Subcutaneous abdominal adipose tissue (tissue), 5 donors: ENCODE data around the gene GRIN3A.

Experiments used
- H3K27ac ChIP-seq: one replicate; pipeline ENCODE4 v1.7.0; 2013; ENCODE audit warnings: low read depth, mild to moderate bottlenecking, inconsistent platforms, low read length, moderate library complexity
- H3K27me3 ChIP-seq, 5 donors: one replicate each; pipeline ENCODE4 v1.7.0; 2013; ENCODE audit warnings: low read length in 5 of 5, inconsistent platforms in 1 of 5; ENCODE audit not compliant: control insufficient read depth in 5 of 5, insufficient read depth in 4 of 5
- H3K36me3 ChIP-seq, 5 donors: one replicate each; pipeline ENCODE4 v1.7.0; 2013; ENCODE audit warnings: low read length in 5 of 5; ENCODE audit not compliant: control insufficient read depth in 5 of 5, insufficient read depth in 5 of 5
- H3K4me1 ChIP-seq, 5 donors: one replicate each; pipeline ENCODE4 v1.7.0; 2013; ENCODE audit warnings: low read length in 5 of 5, mild to moderate bottlenecking in 3 of 5, moderate library complexity in 1 of 5; ENCODE audit not compliant: control insufficient read depth in 5 of 5, insufficient read depth in 5 of 5
- H3K4me3 ChIP-seq, 5 donors: one replicate each; pipeline ENCODE4 v1.7.0; 2013; ENCODE audit warnings: low read length in 5 of 5, low read depth in 1 of 5
- H3K9ac ChIP-seq, 5 donors: one replicate each; pipeline ENCODE4 v1.7.0; 2013; ENCODE audit warnings: low read length in 5 of 5, mild to moderate bottlenecking in 4 of 5, moderate library complexity in 3 of 5
- H3K9me3 ChIP-seq, 5 donors: one replicate each; pipeline ENCODE4 v1.7.0; 2013; ENCODE audit warnings: low read length in 5 of 5; ENCODE audit not compliant: control insufficient read depth in 5 of 5
- donor health status: healthy.
- donor health status: healthy.
- donor health status: healthy.
- donor health status: healthy.
- donor health status: healthy.

The GRIN3A gene

GRCh38 chr9:101639311-101639710 lies 99.1 kb downstream of the GRIN3A start:
- Histone ChIP-seq H3K4me1 (no peaks in the 10 kb centered on the region), H3K9me3 (peaks cover 3 to 9% (median 5%) of the 10 kb centered on the region in 5 donors), H3K9ac (no peak overlapping the region), H3K4me3 (no peak overlapping the region), H3K36me3 (no peaks in the 10 kb centered on the region), H3K27ac (no peak overlapping the region), H3K27me3 (no peaks in the 10 kb centered on the region)

DNA sequence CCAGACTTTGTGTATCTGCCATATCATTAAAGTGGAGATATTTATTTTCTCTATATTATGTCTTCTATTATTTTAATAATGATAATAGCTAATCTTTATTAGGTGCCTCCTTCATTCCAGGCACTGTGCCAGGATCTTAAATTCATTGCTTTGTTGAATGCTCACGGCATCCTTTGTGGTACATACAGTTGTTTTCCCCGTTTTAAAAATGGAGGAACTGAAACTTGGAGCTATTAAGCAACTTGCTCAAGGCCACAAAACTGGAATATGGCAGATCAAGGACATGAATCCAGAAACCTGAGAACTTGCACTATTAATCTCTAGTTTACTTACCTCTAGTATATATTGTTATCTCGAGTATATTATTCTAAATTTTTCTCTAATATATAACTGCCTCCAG lies 102.2 kb downstream of the GRIN3A start:
- H3K27ac ChIP-seq = no peak overlapping the region
- H3K9me3 ChIP-seq = no peaks in the 10 kb centered on the region
- H3K4me1 ChIP-seq = no peaks in the 10 kb centered on the region
- H3K27me3 ChIP-seq = no peaks in the 10 kb centered on the region
- H3K4me3 ChIP-seq = no peak overlapping the region
- no peak overlapping the region for H3K9ac ChIP-seq
- no peaks in the 10 kb centered on the region for H3K36me3 ChIP-seq

DNA sequence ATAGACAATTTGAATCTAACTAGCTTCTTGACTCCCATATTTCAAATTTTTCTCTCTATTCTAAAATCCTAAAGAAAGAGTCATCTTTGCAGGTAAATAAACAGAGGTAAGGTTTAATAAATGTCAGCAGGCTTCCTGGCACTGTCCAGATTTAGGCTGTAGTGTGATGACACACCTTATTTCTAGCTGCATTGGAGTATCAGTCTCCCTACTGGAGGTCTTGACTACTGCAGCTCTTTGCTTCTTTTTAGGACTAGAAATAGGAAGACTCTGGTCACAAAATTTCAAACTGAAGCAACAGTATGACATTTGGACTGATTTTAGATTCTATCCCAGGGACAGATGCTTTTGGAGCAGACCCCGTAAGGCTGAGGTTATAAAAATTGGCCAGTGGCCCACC lies 103.0 kb downstream of the GRIN3A start:
- H3K27ac ChIP-seq = no peak overlapping the region
- no peaks in the 10 kb centered on the region for H3K4me1 ChIP-seq
- no peaks in the 10 kb centered on the region for H3K36me3 ChIP-seq
- H3K9me3 ChIP-seq = no peaks in the 10 kb centered on the region
- no peak overlapping the region for H3K4me3 ChIP-seq
- no peak overlapping the region for H3K9ac ChIP-seq
- H3K27me3 ChIP-seq = no peaks in the 10 kb centered on the region

DNA sequence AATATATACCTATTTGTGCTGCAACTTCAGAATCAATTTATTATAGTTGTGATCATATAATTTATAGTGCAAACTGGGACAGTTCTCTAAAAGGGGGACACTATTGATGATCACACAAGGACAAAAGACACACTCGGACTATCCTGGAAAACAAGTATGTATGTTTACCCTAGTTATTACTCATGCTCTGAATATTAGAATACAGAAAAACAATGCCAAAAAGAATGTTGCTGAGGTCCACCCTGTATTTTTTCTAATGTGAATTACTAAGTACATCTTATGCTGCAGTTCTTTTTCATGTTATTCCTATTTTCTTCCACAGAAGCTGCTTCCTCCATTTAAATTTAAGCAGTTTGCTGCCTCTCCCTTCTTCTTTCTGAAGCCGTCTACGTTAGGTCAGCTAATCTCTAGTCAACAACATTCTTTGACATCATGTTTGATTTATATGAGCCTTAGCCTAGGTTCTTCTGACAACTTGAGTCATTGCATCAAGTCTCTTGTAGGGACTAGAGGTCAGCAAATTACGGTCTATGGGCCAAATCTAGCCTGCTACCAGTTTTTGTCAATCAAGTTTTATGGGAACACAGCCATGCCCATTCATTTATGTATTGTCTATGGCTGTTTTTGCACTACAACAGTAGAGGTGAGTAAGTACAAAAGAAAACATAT lies 103.6 kb downstream of the GRIN3A start:
- Histone ChIP-seq H3K27me3 (no peaks in the 10 kb centered on the region), H3K4me1 (no peaks in the 10 kb centered on the region), H3K36me3 (no peaks in the 10 kb centered on the region), H3K27ac (no peak overlapping the region), H3K9ac (no peak overlapping the region), H3K4me3 (no peak overlapping the region), H3K9me3 (no peaks in the 10 kb centered on the region)

GRCh38 chr9:101632611-101633010 lies 105.8 kb downstream of the GRIN3A start:
- no peaks in the 10 kb centered on the region for H3K9me3 ChIP-seq
- H3K9ac ChIP-seq = no peak overlapping the region
- no peaks in the 10 kb centered on the region for H3K4me1 ChIP-seq
- no peak overlapping the region for H3K4me3 ChIP-seq
- H3K27me3 ChIP-seq = no peaks in the 10 kb centered on the region
- no peaks in the 10 kb centered on the region for H3K36me3 ChIP-seq
- no peak overlapping the region for H3K27ac ChIP-seq

GRCh38 chr9:101631892-101632291 lies 106.6 kb downstream of the GRIN3A start:
- H3K4me3 ChIP-seq = no peak overlapping the region
- H3K36me3 ChIP-seq = no peaks in the 10 kb centered on the region
- no peaks in the 10 kb centered on the region for H3K4me1 ChIP-seq
- no peak overlapping the region for H3K27ac ChIP-seq
- no peaks in the 10 kb centered on the region for H3K9me3 ChIP-seq
- no peak overlapping the region for H3K9ac ChIP-seq
- no peaks in the 10 kb centered on the region for H3K27me3 ChIP-seq

- H3K36me3 ChIP-seq = no peaks in the 10 kb centered on the region
- H3K27ac ChIP-seq = no peak overlapping the region
- no peaks in the 10 kb centered on the region for H3K27me3 ChIP-seq
- no peak overlapping the region for H3K4me3 ChIP-seq
- H3K9me3 ChIP-seq = no peaks in the 10 kb centered on the region
- H3K9ac ChIP-seq = no peak overlapping the region
- no peaks in the 10 kb centered on the region for H3K4me1 ChIP-seq
Observed at GRCh38 chr9:101629636-101630035, 108.8 kb downstream of the GRIN3A start.

GRCh38 chr9:101628173-101628572 lies 110.3 kb downstream of the GRIN3A start:
- no peak overlapping the region for H3K27ac ChIP-seq
- H3K4me1 ChIP-seq = no peaks in the 10 kb centered on the region
- no peaks in the 10 kb centered on the region for H3K27me3 ChIP-seq
- H3K9ac ChIP-seq = no peak overlapping the region
- no peaks in the 10 kb centered on the region for H3K36me3 ChIP-seq
- H3K9me3 ChIP-seq = no peaks in the 10 kb centered on the region
- no peak overlapping the region for H3K4me3 ChIP-seq

DNA sequence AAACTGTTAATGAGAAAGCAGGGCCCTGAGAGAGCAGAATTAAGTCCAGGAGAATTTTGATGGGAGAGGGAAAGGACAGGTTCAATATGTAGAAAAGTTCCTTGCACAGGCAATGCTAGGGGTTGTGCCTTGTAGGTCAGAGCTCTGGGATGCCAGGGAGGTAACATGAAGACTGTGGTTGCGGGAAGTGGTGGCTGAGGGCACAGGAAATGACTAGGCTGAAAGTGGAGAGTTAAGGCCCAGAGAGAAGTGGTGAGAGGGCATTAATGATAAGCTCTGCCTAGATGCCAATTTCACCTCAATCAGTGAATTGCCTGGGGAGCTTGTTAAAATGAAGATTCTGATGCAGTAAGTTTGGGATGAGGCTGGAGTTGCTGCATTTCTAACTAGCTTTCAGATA lies 112.2 kb downstream of the GRIN3A start:
- H3K27ac ChIP-seq = no peak overlapping the region
- H3K4me1 ChIP-seq = no peaks in the 10 kb centered on the region
- no peaks in the 10 kb centered on the region for H3K9me3 ChIP-seq
- H3K36me3 ChIP-seq = no peaks in the 10 kb centered on the region
- no peak overlapping the region for H3K9ac ChIP-seq
- H3K27me3 ChIP-seq = no peaks in the 10 kb centered on the region
- H3K4me3 ChIP-seq = no peak overlapping the region

- no peak overlapping the region for H3K4me3 ChIP-seq
- no peaks in the 10 kb centered on the region for H3K4me1 ChIP-seq
- H3K9ac ChIP-seq = no peak overlapping the region
- H3K9me3 ChIP-seq = no peaks in the 10 kb centered on the region
- no peaks in the 10 kb centered on the region for H3K36me3 ChIP-seq
- H3K27me3 ChIP-seq = no peaks in the 10 kb centered on the region
- no peak overlapping the region for H3K27ac ChIP-seq
Observed at GRCh38 chr9:101625876-101626275, 112.6 kb downstream of the GRIN3A start.

DNA sequence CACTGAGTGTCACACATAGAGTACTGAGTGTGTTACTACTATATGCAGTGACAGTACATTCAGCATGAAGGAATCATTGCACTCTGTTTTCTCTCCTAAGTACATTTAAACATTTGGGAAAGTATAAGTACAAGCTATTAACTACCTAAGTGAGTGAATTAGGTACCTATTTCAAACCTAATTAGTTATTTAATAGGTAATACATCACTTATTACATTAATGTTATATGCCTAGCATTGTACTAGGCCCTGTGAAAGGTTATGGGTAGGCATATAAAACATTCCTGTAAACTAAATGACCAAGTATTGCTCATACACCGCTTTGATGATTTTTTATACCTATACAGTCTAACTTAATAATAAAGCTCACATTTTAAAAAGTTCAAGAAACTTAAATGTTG lies 118.0 kb downstream of the GRIN3A start:
- H3K27me3 ChIP-seq = no peaks in the 10 kb centered on the region
- H3K4me1 ChIP-seq = no peaks in the 10 kb centered on the region
- no peaks in the 10 kb centered on the region for H3K9me3 ChIP-seq
- H3K4me3 ChIP-seq = no peak overlapping the region
- no peak overlapping the region for H3K27ac ChIP-seq
- H3K9ac ChIP-seq = no peak overlapping the region
- no peaks in the 10 kb centered on the region for H3K36me3 ChIP-seq
